HG02588 (cell line): ENCODE results near the gene PPM1H.
"Not testable (repeated sequence)": the region's sequence is repeated elsewhere in the genome, so short reads cannot be mapped to it uniquely, and the experiment has no call there.

ENCODE experiments used
- ATAC-seq: cut with Tn5 transposase; IDR thresholded peaks from one replicate; pipeline ENCODE4 v1.9.1; 2021; ENCODE audit warnings: mild to moderate bottlenecking, moderate library complexity; ENCODE audit not compliant: unreplicated experiment

PPM1H gene

GRCh38 chr12:62948123-62948522, 13.2 kb upstream of the PPM1H start:
- ATAC-seq = no peak

- ATAC-seq = no peak
Measured at GRCh38 chr12:62947364-62947763, 12.4 kb upstream of the PPM1H start.

- ATAC-seq = no peak
Measured at GRCh38 chr12:62943779-62944395, 8.9 kb upstream of the PPM1H start.

DNA sequence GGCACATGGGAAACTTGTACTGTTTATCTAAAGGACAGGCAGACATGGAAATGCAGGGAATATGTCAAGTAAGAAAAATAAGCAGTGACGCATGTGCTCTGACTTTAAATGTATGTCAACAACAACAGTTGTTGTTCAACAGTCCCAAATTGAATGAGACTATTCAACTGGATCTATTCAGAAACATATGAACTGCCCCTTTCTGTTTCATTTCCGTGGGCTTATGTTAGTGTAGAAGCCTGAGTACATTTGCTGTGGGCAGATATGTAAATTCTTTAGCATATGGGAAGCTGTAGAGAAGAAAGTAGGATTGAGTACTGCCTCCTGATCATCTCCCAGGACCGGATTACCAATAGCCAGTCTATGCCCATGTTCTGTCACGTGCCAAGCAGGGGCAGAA, 7.4 kb upstream of the PPM1H start:
- not testable (repeated sequence) for ATAC-seq

DNA sequence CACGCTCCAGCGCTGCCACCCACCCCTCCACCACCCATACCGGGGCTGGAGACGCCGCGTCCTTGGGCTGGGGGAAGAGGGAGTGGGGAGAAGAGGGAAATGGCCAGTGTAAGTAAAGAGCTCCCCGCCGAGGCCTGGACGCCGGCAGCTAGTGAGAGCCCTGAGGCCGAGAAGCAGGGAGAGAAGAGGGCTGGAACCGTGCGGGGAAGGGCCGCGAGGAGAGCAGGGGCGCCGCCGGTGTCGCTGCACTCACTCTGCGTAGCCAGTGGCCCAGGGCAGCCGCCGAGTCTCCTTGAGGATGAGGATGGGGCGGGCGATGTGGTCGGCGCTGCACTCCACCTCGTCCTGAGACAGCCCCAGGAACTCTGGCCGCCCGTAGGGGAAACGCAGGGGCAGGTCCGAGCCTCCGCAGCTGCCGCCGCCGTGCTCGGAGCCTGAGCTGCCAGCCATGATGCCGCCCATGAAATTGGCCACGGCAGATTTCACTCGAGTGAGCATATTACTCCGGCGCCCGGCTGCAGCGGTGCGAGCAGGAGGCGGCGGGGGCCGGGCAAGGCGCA, 631 bp downstream of the PPM1H start:
- ATAC-seq = peak; percentile 46

DNA sequence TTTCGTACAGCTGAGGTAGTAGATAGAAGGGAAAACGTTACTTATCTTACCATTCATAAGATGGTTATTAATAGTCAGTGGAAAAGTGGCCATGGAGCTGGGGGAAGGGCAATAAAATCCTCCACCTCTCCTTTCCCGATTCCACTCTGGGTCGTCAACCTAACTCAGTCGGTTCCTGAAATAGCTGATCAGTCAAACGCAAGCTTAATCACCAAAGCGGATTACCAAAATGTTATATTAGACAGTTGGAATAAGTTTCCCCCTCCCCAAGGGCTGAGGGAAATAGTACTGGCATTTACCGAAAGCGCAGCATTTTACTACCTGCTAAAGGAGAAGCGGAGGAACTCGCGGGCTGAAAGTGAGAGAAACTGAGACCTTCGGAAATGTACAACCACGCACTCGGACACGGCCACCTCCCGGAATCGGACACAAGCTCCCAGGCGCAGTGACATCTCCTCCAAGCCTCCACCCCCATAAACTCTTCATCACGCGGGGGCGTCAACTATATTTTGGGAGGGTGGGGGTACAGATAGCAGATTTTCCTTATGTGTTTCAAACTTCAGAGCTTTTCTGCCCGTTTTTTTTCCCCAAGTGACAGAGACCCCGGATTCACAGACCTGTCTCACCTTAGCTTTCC, 1.2 kb downstream of the PPM1H start:
- no peak for ATAC-seq

GRCh38 chr12:62933220-62933601, 1.7 kb downstream of the PPM1H start:
- ATAC-seq = no peak

GRCh38 chr12:62931477-62931876, 3.5 kb downstream of the PPM1H start:
- ATAC-seq = no peak

GRCh38 chr12:62930546-62931425, 4.2 kb downstream of the PPM1H start:
- ATAC-seq = no peak

DNA sequence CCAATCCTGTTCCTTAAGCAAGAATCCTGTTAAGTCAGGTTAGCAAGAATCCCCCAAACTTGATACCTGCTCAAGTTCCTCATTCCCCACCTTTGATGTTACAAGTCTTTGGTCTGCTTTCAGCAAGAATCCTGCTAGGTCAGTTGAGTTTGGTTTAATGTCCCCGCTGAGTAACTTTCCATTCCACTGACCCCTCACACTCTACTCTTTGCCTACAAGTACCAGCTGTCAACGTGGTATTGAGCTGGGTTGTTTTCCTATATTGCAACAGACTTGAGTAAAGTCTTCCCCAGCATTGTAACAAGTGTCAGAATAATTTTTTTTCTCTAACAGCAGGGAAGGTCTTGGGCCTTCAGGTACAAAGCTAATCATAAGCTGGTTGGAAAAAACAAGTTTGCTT, 6.3 kb downstream of the PPM1H start:
- ATAC-seq = no peak

DNA sequence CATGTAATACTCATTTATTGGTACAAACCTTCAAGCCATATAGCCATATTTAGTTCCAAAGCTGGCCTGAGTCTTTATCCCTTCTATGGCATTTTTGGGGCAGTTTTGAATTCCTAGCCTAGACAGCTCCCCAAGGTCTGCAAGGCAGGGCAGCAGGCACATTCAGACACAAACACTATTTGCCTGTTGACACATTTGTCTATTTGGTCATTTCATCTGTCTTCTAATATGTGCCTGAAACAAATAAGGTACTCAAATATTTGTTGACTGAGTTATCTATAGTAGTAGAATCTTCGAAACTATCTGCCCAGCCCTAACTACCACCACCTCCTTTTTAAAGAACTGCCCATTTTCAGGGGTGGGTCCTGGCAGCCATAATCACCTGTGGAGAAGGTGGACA, 9.3 kb downstream of the PPM1H start:
- ATAC-seq = no peak

- no peak for ATAC-seq
Measured at GRCh38 chr12:62924084-62924483, 10.9 kb downstream of the PPM1H start.

DNA sequence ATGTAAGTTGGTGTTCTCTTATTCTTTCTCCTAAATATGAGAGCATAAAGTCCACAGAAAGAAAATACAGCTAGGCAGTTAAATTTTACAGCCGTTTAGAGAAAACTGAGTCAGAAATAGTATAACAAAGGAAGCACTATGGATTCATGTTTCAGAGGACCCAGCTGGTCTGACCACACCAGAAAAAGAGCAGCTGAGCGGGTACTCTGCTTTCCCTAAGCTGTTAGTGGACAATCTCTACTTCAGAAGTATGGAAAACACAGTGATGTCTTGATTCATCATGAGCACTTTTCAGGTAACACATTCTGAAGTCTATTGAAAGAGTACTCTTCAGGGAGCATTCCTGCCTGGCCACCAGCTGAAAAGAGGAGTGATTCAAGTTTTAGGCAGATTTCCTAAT, 12.4 kb downstream of the PPM1H start:
- no peak for ATAC-seq

DNA sequence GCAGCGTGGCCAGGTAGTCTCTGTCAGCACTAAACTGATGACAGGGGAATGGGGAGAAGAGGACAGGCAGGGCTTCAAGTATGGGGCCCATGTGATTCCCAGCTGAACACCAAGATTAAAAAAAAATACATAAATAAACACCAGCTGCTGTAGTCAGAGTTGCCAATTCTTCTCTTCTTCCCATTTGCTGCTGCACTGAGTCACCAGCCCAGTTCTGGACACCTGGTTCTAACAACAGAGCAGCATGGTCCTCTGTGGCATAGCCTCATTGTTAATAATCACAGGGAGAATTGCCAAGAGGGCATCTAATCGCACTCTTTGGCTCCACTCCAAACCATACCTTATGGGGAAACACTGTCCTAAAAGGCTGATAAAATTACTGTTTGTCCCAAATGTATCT, 15.1 kb downstream of the PPM1H start:
- ATAC-seq = no peak

GRCh38 chr12:62917926-62918325, 17.0 kb downstream of the PPM1H start:
- no peak for ATAC-seq

GRCh38 chr12:62916632-62917425, 18.1 kb downstream of the PPM1H start:
- no peak for ATAC-seq

DNA sequence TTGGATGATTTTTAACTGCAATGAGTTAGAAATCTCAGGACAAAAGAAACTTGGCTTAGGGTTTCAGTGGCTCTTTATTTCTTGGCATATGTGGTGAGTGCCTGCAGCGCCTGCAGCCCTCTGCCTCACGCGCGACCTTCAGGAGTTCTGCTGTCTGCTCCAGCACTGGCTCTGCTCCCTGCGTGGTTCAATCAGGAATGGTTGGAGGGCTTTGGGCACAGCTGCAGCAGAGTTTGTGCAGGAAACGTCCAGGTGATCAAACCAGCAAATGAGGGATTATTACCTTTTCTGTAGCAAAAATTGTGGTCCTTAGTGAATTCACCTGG, 19.8 kb downstream of the PPM1H start:
- no peak for ATAC-seq

GRCh38 chr12:62914443-62915203, 20.3 kb downstream of the PPM1H start:
- ATAC-seq = no peak

- no peak for ATAC-seq
Measured at GRCh38 chr12:62913380-62913779, 21.6 kb downstream of the PPM1H start.

- ATAC-seq = no peak
Measured at GRCh38 chr12:62912644-62913043, 22.3 kb downstream of the PPM1H start.
